ENCODE data around the gene SDK1. TPM values are rescaled to one million over a fixed set of nuclear protein-coding genes. Genes with fewer than 3 reads are reported as not detected.

Gene SDK1
- total RNA-seq, 1 experiment from 2014 or later: 9.3 TPM

DNA sequence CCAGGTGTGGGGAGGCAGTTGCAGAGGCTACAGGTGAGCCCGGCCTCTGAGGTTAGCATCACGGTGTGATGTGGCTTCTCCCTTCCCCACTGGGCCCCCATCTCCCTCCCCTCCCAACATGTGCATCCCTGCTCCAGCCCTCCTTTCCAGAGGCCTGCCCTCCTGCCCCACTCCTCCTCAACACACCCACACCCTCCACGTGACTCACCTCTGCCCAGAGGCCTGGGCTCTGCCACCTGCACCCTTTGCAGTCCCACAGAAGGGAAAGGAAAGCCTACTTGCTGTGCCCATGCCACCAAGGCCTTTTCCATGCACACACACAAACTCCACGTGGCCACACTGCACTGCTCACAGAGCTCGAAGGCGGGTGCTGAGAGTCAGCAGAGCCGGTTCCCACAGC, 880.4 kb downstream of the SDK1 start (continued):
- TF ChIP-seq, protein P1, sequence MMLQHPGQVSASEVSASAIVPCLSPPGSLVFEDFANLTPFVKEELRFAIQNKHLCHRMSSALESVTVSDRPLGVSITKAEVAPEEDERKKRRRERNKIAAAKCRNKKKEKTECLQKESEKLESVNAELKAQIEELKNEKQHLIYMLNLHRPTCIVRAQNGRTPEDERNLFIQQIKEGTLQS (CRISPR knock-in tag; conservative IDR thresholded peaks at IDR 0.05): no peak
- no peak for TF ChIP-seq AR (CRISPR knock-in tag; IDR thresholded peaks at IDR 0.05)
- no peak for TF ChIP-seq TCF7 (CRISPR knock-in tag; IDR thresholded peaks at IDR 0.05; ENCODE audit: low read depth)
- TF ChIP-seq TP53 (CRISPR knock-in tag; IDR thresholded peaks at IDR 0.05): no peak
- TF ChIP-seq, protein P2, sequence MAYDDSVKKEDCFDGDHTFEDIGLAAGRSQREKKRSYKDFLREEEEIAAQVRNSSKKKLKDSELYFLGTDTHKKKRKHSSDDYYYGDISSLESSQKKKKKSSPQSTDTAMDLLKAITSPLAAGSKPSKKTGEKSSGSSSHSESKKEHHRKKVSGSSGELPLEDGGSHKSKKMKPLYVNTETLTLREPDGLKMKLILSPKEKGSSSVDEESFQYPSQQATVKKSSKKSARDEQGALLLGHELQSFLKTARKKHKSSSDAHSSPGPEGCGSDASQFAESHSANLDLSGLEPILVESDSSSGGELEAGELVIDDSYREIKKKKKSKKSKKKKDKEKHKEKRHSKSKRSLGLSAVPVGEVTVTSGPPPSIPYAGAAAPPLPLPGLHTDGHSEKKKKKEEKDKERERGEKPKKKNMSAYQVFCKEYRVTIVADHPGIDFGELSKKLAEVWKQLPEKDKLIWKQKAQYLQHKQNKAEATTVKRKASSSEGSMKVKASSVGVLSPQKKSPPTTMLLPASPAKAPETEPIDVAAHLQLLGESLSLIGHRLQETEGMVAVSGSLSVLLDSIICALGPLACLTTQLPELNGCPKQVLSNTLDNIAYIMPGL (CRISPR knock-in tag; IDR thresholded peaks at IDR 0.05): no peak
- no peak for TF ChIP-seq ATF6 (CRISPR knock-in tag; IDR thresholded peaks at IDR 0.05)
- TF ChIP-seq ZNF121 (CRISPR knock-in tag; IDR thresholded peaks at IDR 0.05): no peak
- TF ChIP-seq ELF4 (CRISPR knock-in tag; IDR thresholded peaks at IDR 0.05; ENCODE audit: low read depth): no peak
- TF ChIP-seq ZNF396 (CRISPR knock-in tag; IDR thresholded peaks at IDR 0.05; ENCODE audit: borderline replicate concordance): no peak

DNA sequence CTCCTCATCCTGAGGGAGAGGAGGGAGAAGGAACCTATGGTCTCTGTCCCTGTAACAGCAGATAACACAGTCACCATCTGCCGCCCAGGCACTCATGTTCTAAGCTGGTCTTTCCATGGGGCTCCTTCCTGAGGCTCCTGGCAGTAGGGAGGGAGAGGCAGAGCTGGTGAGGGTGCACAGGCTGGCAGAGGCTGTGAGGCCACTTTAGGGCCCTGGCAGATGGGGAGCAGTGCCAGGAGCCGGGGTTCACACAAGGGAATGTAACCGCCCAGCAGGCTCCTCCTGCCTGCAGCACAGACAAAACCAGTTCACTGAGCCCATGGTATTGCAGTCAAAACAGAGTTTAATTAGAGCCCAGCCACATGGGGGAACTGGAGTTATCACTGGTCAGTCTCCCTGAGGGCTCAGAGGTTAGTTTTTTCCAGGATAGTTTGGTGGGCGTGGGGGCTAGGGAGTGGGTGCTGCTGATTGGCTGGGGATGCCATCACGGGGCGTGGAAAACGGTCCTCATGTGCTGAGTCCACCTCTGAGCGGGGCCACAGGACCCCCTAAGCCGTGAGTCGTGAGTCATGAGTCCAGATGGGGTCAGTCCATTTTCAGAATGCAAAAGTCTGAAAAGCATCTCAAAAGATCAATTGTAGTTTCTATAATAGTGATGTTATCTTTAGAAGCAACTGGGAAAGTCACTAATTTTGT, 881.7 kb downstream of the SDK1 start:
- CTCF ChIA-PET: interaction anchor here (0.7 kb wide), 1 partner anchor 75 kb away, joined by 4 read pairs; no protein-coding TSS in a partner anchor
- Mint-ChIP-seq H3K27ac (no peak overlapping the region), H3K36me3 (peaks cover 13% of the 10 kb centered on the region), H3K4me1 (no peaks in the 10 kb centered on the region), H3K9me3 (peaks cover 31% of the 10 kb centered on the region), H3K27me3 (ENCODE audit: low read depth) (no peaks in the 10 kb centered on the region), H3K4me3 (no peak overlapping the region)
- ATAC-seq: no peak
- POLR2A ChIA-PET: no interaction called here
- TF ChIP-seq ATF1 (CRISPR knock-in tag; IDR thresholded peaks at IDR 0.05): no peak
- TF ChIP-seq, protein P1 (CRISPR knock-in tag; conservative IDR thresholded peaks at IDR 0.05): no peak
- DNase-seq (ENCODE audit: low spot score): no peak

GRCh38 chr7:4184653-4185052, 883.6 kb downstream of the SDK1 start:
- ChIA-PET CTCF (interaction anchor here (2.1 kb wide), 1 partner anchor 295 kb away, joined by 7 read pairs; no protein-coding TSS in a partner anchor), POLR2A (no interaction called here)
- H3K36me3 Mint-ChIP-seq: peaks cover 14% of the 10 kb centered on the region
- TF ChIP-seq KAT7 (CRISPR knock-in tag; IDR thresholded peaks at IDR 0.05; ENCODE audit: borderline replicate concordance) (no peak), NFATC4 (CRISPR knock-in tag; IDR thresholded peaks at IDR 0.05) (no peak), IRF2 (CRISPR knock-in tag; IDR thresholded peaks at IDR 0.05; ENCODE audit: borderline replicate concordance, low read depth) (no peak), MLX (CRISPR knock-in tag; IDR thresholded peaks at IDR 0.05) (no peak), ZBTB43 (CRISPR knock-in tag; IDR thresholded peaks at IDR 0.05) (no peak), ATF2 (CRISPR knock-in tag; IDR thresholded peaks at IDR 0.05; ENCODE audit: borderline replicate concordance, low read depth) (no peak), NFE2L1 (CRISPR knock-in tag; IDR thresholded peaks at IDR 0.05) (no peak), ZNF232 (CRISPR knock-in tag; IDR thresholded peaks at IDR 0.05) (no peak)
- TF ChIP-seq, protein P2 (CRISPR knock-in tag; IDR thresholded peaks at IDR 0.05): no peak
- TF ChIP-seq, protein P3, sequence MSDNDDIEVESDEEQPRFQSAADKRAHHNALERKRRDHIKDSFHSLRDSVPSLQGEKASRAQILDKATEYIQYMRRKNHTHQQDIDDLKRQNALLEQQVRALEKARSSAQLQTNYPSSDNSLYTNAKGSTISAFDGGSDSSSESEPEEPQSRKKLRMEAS (CRISPR knock-in tag; IDR thresholded peaks at IDR 0.05): no peak
- DNase-seq (ENCODE audit: low spot score) (no peak), ATAC-seq (no peak)
- no peak overlapping the region for H3K27ac Mint-ChIP-seq
- no peaks in the 10 kb centered on the region for H3K27me3 Mint-ChIP-seq (ENCODE audit: low read depth)
- 0 out of 2 replicates have a peak, but pooled peaks cover 3% of the 10 kb centered on the region for H3K4me1 Mint-ChIP-seq
- H3K9me3 Mint-ChIP-seq: peaks cover 26% of the 10 kb centered on the region
- H3K4me3 Mint-ChIP-seq: no peak overlapping the region

Measured in WTC11 (cell line).